Melanocyte of skin (primary cell): ENCODE results near the gene NOSTRIN. TPM values are rescaled to one million over a fixed set of nuclear protein-coding genes. Genes with fewer than 3 reads are reported as not detected.

Source experiments
- total RNA-seq, 2 donors: library from RNA; depleted of rRNA; stranded (reverse); fragments of >200 nt; gene quantifications; 2 replicates each; pipeline ENCODE4 v1.2.3, GENCODE V29; 2012

The NOSTRIN gene, protein sequence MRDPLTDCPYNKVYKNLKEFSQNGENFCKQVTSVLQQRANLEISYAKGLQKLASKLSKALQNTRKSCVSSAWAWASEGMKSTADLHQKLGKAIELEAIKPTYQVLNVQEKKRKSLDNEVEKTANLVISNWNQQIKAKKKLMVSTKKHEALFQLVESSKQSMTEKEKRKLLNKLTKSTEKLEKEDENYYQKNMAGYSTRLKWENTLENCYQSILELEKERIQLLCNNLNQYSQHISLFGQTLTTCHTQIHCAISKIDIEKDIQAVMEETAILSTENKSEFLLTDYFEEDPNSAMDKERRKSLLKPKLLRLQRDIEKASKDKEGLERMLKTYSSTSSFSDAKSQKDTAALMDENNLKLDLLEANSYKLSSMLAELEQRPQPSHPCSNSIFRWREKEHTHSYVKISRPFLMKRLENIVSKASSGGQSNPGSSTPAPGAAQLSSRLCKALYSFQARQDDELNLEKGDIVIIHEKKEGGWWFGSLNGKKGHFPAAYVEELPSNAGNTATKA
- total RNA-seq, result not detected

DNA sequence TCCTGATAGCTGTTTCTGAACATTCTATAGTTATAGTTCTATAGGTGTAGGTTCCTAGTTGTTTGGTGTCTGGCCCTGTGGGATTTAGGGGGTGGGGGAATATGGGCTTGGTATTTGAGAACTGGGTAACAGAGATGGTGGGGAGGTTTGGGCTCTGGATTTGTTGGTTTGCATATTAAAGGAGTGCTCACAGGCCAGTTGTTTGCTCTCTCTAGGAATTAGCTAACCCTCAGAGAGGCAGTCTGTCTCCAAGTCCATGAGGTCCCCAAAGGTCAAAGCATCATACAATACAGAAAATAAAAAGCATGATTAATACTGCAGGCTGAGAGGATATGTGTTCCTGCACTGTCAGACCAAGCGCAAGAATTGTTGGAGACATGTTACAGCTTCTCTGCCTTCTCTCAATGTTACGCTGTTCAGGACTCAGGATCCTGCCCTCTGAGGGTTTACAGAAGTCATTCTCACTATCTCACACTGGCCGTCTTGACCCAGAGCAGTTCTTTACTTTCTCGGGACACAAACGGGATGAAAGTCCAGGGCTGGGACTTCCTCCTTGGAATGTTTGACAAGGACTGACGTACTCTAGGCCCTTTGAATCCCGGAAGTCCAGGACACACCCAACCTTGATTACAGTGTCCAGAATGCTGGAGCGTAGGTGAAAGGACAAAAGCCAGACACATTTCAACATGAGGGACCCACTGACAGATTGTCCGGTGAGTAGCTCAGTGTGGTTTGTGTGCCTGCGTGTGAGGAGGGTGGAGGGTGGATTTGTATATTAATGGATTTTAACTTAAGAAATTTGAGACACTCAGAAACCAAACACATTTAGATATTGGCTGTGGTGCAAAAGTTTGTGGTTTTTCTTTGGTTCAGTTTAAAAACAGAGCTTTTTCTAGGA lies at the start of gene NOSTRIN:
Gene NOSTRIN (plus strand): TSS at position 677 of the 898 bp plus-strand sequence. CDS start 10 bp downstream, at position 687.

DNA sequence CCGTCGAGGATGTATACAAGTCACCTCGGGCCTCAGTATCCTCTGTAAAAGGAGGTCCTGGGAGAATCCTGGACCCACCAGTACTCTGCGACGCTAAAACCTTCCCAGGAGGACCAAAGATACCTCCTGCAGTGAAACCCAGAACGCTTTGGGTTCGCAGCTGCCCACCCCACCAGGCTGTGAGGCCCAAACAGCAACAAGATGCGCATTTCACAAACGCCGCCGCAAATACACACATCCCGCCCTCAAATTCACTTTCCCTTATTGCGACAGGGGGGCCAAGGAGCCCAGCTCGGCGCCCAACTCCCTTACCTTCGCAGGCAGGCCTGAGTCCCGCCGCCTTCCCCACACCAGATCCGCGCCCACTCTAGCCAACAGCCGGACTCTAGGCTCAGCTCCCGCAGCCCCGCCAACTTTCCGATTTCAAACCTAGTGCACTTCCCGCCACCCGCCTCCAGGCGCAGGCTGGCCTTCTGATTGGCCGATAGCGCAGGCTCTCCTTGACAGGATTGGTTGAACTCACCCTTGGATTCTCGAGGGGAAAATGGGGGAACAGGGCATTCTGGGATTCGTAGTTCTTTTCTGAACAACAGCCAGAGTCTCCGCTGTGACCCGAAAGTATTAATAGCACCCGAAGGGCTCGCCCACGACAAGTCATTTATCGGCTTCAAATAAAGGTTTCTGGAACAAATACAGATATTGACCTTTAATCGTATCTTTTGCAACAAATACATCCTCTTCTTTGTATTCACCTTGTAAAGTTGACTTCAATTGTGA lies 87.8 kb downstream of the NOSTRIN start, which contains the start of gene SPC25:
Gene SPC25 (minus strand): TSS at position 425 of the 777 bp plus-strand sequence. CDS start 911 bp downstream, outside the sequence.

DNA sequence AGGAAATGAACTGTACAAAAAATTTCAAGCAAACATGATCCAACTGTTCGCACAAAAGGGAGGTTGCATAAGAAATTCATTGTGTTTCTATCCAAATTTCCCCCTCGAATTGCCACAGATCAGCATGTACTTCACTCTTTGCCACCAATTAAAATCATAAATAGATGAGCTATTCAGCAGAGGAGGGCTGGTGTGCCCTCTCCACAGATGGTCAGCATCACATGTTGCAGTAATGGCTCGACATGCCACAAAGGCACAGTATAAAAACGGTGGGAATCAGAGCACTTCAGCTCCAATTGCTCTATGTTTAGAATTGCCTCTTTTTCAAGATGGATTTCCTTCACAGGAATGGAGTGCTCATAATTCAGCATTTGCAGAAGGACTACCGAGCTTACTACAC lies 98.6 kb downstream of the NOSTRIN start, which contains the start of gene G6PC2:
Gene G6PC2 (plus strand): TSS at position 289 of the 400 bp plus-strand sequence. CDS start 41 bp downstream, at position 330.

Other genes with a start within 250 kb of the NOSTRIN start
- 10 to 100 TPM in 1 of 2 donors, 1 to 10 TPM in 1; 6.9 to 11.7 TPM for gene SPC25, start 87.8 kb downstream of the NOSTRIN start, total RNA-seq
- gene G6PC2, start 98.7 kb downstream of the NOSTRIN start, total RNA-seq, result not detected
- not detected for gene ABCB11, start 228.7 kb downstream of the NOSTRIN start, total RNA-seq